ENCODE data around the gene JARID2.

GRCh38 chr6:15375018-15375417 lies 129.1 kb downstream of the JARID2 start:
- TF ChIP-seq PAX5 (IDR thresholded peaks at IDR 0.05; ENCODE audit: insufficient read depth, low read length, severe bottlenecking) (no peak), POLR2A (IDR thresholded peaks at IDR 0.05; ENCODE audit: low read depth, low read length) (no peak), POLR2AphosphoS5 (IDR thresholded peaks at IDR 0.05; ENCODE audit: low read depth, low read length) (no peak), TAF1 (IDR thresholded peaks at IDR 0.05; ENCODE audit: low read depth, low read length) (no peak)
